ENCODE data around the gene STUB1. TPM values are rescaled to one million over a fixed set of nuclear protein-coding genes. Genes with fewer than 3 reads are reported as not detected.

Gene STUB1
- total RNA-seq, 6 experiments from 2014 or later = 37.3 to 69.6 (median 54.3) TPM

DNA sequence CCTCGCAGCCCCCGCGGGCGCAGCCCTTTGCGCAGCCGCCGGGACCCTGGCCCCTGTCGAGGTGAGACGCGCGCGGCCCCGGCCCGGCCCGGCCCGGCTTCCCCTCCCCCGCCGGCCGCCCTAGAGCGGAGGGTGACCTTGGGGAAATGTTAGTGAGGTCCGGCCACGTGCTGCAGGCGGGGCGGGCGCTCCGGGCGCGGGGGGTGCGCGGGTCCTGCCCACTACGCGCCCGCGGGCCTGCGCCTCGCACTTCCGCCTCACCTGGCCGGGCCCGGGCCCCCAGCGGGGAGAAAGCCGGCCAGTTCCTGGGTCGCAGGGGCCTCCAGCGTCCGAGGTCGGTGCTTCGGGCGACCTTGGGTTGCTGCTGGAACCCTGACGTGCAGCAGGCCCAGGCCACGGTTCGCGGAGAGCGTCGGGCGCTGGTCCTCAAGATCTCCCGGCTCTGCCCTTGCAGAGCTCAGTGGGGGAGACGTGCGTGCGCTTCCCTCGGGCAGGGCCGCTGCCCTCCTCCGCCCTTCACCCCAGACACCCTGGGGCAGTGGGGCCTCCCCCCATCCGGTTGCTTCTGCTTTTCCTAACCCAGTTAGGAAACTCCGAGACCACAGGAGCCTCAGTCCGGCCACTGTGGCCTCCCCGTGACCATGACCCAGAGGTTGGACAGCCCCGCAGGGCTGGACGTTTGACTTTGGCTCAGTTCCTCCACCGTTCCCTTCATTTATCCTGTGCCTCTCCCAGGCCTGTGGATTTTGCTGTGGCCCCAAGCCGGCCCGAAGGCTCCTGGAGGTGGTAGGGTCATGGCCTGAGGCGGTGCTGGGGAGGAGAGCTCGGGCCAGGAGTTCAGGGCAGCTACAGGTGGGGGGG, 37.8 kb upstream of the STUB1 start:
- peak; percentile 29 to 57 (median 50) for ATAC-seq
- 3% methylated on average over 12 of the region's 72 CpGs for WGBS (ENCODE audit: insufficient coverage, low coverage, low lambda C conversion rate, missing lambda C conversion rate)
- peak; percentile 83 to 89 (median 87) for DNase-seq
- intact Hi-C loops (cut with DNase I) = no loop called here
- Histone ChIP-seq H3K9me3 (no peaks in the 10 kb centered on the region), H3K4me3 (peak overlapping the region; percentile 74 to 93 (median 91)), H3K4me1 (peaks cover 0 to 49% (median 11%) of the 10 kb centered on the region in 4 donors), H3K36me3 (no peaks in the 10 kb centered on the region), H3K27ac (peak overlapping the region; percentile 80 to 92 (median 83)), H3K27me3 (no peaks in the 10 kb centered on the region)
- TF ChIP-seq CTCF (IDR thresholded peaks at IDR 0.05) = no peak
- peak; percentile 6 for TF ChIP-seq POLR2A (IDR thresholded peaks at IDR 0.05)

DNA sequence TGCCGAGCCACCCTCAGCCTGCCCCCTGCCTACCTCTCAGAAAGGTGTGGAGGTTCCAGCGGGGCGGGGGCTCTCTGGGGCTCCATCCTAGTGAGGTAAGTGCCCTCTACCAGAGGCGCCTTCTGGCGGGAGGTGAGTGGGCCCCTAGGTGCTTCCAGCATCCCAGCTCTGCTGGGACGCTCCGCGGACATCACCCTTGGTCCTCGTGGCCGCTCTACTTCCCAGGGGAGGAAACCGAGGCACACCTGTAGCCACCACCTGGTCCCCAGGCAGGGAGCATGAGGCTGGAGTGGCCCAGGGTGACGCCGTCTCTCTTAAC, 37.2 kb upstream of the STUB1 start:
- TF ChIP-seq POLR2A (IDR thresholded peaks at IDR 0.05) = no peak
- TF ChIP-seq CTCF (IDR thresholded peaks at IDR 0.05) = no peak
- Histone ChIP-seq H3K4me1 (peaks cover 0 to 50% (median 14%) of the 10 kb centered on the region in 4 donors), H3K4me3 (peak overlapping the region; percentile 74 to 93 (median 91)), H3K27me3 (no peaks in the 10 kb centered on the region), H3K36me3 (no peaks in the 10 kb centered on the region), H3K9me3 (no peaks in the 10 kb centered on the region), H3K27ac (peak overlapping the region in 2 of 3 donors; percentile 80 to 92)
- intact Hi-C loops (cut with DNase I) = no loop called here
- ATAC-seq (no peak), DNase-seq (no peak)
- WGBS (ENCODE audit: insufficient coverage, low coverage, low lambda C conversion rate, missing lambda C conversion rate) = no CpG with 5 or more reads among the region's 13 CpGs

GRCh38 chr16:644556-644955, 35.7 kb upstream of the STUB1 start:
- Histone ChIP-seq H3K36me3 (no peaks in the 10 kb centered on the region), H3K27me3 (no peaks in the 10 kb centered on the region), H3K27ac (peak overlapping the region in 1 of 3 donors; percentile 22), H3K4me1 (peaks cover 0 to 50% (median 14%) of the 10 kb centered on the region in 4 donors), H3K4me3 (no peak overlapping the region), H3K9me3 (no peaks in the 10 kb centered on the region)
- ATAC-seq (no peak), DNase-seq (no peak)
- intact Hi-C loops (cut with DNase I) = no loop called here
- TF ChIP-seq POLR2A (IDR thresholded peaks at IDR 0.05) = no peak
- TF ChIP-seq CTCF (IDR thresholded peaks at IDR 0.05) = no peak
- 79% methylated on average over 5 of the region's 12 CpGs for WGBS (ENCODE audit: insufficient coverage, low coverage, low lambda C conversion rate, missing lambda C conversion rate)

DNA sequence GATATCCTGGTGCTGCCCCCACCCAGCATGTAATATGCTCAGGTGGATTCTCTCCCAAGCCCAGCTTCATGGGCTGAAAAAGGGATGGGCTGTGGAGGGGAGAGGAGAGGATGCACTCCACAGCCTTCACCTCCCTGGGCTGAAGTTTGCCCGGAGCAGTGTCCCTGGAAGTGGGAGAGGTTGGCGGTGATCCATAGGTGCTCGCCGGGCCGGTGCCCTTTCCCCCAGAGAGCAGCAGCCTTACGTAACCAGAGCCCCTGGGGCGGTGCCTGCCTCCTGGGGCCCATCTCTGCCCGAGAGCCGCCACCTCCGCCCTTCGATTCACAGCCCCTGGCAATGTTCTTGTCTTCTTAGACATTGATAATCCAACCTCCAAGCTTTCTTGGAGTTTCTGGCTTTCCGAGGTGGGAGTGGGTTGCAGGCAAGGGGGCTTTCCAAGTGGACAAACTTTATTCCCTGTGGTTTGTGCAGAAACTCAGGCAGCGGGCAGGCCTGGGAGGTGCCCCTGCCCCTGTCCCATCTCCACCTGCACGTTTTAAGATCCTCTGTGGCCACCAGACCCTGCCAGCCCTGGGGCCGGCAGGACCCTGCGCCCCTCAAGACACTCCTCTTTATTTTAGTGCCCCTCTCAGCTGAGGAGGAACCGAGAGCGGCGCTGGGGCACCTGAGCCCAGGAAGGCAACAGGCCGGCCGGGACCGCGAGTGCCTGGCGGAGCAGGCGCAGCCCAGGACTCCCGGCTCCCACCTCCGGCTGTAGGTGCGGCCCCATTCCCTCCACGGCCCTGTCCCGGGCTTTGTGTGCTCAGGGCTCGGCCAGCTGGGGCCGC, 34.1 kb upstream of the STUB1 start:
- WGBS (ENCODE audit: insufficient coverage, low coverage, low lambda C conversion rate, missing lambda C conversion rate) = 21% methylated on average over 10 of the region's 32 CpGs
- no peak for TF ChIP-seq POLR2A (IDR thresholded peaks at IDR 0.05)
- no peak for TF ChIP-seq CTCF (IDR thresholded peaks at IDR 0.05)
- H3K4me1 ChIP-seq = peaks cover 0 to 50% (median 17%) of the 10 kb centered on the region in 4 donors
- peak; percentile 87 to 94 (median 88) for DNase-seq
- no peaks in the 10 kb centered on the region for H3K36me3 ChIP-seq
- H3K9me3 ChIP-seq = no peaks in the 10 kb centered on the region
- H3K27ac ChIP-seq = peak overlapping the region in 2 of 3 donors; percentile 86 to 94
- H3K4me3 ChIP-seq = peak overlapping the region; percentile 9 to 88 (median 72)
- intact Hi-C loops (cut with DNase I) = no loop called here
- peak; percentile 13 to 41 (median 36) for ATAC-seq
- H3K27me3 ChIP-seq = no peaks in the 10 kb centered on the region

Data from right lobe of liver (tissue), 6 donors.